Measurements from ENCODE around the gene TBC1D5. TPM values are rescaled to one million over a fixed set of nuclear protein-coding genes. Genes with fewer than 3 reads are reported as not detected.

TBC1D5 gene
- total RNA-seq, 1 donor from 2014 or later: 55.6 TPM

GRCh38 chr3:17349093-17349492 lies 393.3 kb downstream of the TBC1D5 start:
- H3K27ac Mint-ChIP-seq: no peak overlapping the region
- no peak overlapping the region for H3K4me3 Mint-ChIP-seq (ENCODE audit: low read depth)
- peaks cover 13% of the 10 kb centered on the region for H3K4me1 Mint-ChIP-seq (ENCODE audit: low read depth)
- DNase-seq (ENCODE audit: low spot score, unreplicated experiment): no peak
- peaks cover 1% of the 10 kb centered on the region for H3K36me3 Mint-ChIP-seq (ENCODE audit: insufficient read depth)
- H3K27me3 Mint-ChIP-seq: no peaks in the 10 kb centered on the region
- no peaks in the 10 kb centered on the region for H3K9me3 Mint-ChIP-seq (ENCODE audit: low read depth)
- no peak for TF ChIP-seq CTCF (IDR thresholded peaks at IDR 0.05; ENCODE audit: unreplicated experiment)

GRCh38 chr3:17342119-17342518 lies 400.3 kb downstream of the TBC1D5 start:
- peaks cover 14% of the 10 kb centered on the region for H3K4me1 Mint-ChIP-seq (ENCODE audit: low read depth)
- no peaks in the 10 kb centered on the region for H3K27me3 Mint-ChIP-seq
- no peak overlapping the region for H3K27ac Mint-ChIP-seq
- peaks cover 3% of the 10 kb centered on the region for H3K9me3 Mint-ChIP-seq (ENCODE audit: low read depth)
- H3K4me3 Mint-ChIP-seq (ENCODE audit: low read depth): no peak overlapping the region
- peaks cover 2% of the 10 kb centered on the region for H3K36me3 Mint-ChIP-seq (ENCODE audit: insufficient read depth)
- DNase-seq (ENCODE audit: low spot score, unreplicated experiment): no peak
- no peak for TF ChIP-seq CTCF (IDR thresholded peaks at IDR 0.05; ENCODE audit: unreplicated experiment)

GRCh38 chr3:17340693-17341092 lies 401.7 kb downstream of the TBC1D5 start:
- TF ChIP-seq CTCF (IDR thresholded peaks at IDR 0.05; ENCODE audit: unreplicated experiment): no peak
- Mint-ChIP-seq H3K4me1 (ENCODE audit: low read depth) (peaks cover 14% of the 10 kb centered on the region), H3K27ac (no peak overlapping the region), H3K9me3 (ENCODE audit: low read depth) (peaks cover 3% of the 10 kb centered on the region), H3K36me3 (ENCODE audit: insufficient read depth) (peaks cover 5% of the 10 kb centered on the region), H3K27me3 (no peaks in the 10 kb centered on the region), H3K4me3 (ENCODE audit: low read depth) (no peak overlapping the region)
- no peak for DNase-seq (ENCODE audit: low spot score, unreplicated experiment)

- Mint-ChIP-seq H3K4me1 (ENCODE audit: low read depth) (peaks cover 14% of the 10 kb centered on the region), H3K36me3 (ENCODE audit: insufficient read depth) (peaks cover 5% of the 10 kb centered on the region), H3K9me3 (ENCODE audit: low read depth) (peaks cover 3% of the 10 kb centered on the region), H3K27me3 (no peaks in the 10 kb centered on the region), H3K27ac (no peak overlapping the region), H3K4me3 (ENCODE audit: low read depth) (no peak overlapping the region)
- TF ChIP-seq CTCF (IDR thresholded peaks at IDR 0.05; ENCODE audit: unreplicated experiment): no peak
- no peak for DNase-seq (ENCODE audit: low spot score, unreplicated experiment)
Observed at GRCh38 chr3:17340261-17340660, 402.2 kb downstream of the TBC1D5 start.

DNA sequence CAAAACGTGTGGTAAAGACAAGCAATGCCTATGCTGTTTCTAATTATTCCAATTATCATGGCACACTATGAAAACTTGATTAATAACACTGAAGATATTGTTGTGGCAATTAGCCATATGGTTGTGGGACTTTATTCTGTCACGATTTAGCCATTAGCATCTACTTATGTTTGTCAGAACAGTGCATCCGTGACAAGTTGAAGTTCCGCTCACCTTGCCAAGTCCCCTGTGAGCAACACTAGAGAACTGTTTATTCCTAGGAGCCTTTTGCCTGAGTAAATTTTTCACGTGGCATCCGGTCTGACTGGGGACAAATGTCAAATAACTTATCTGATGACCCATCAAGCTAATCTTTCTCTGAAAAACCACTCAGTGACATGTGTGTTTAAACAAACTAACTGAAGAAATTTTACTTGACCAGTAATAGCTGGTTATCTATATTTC lies 403.3 kb downstream of the TBC1D5 start:
- Mint-ChIP-seq H3K4me3 (ENCODE audit: low read depth) (no peak overlapping the region), H3K27ac (no peak overlapping the region), H3K36me3 (ENCODE audit: insufficient read depth) (peaks cover 5% of the 10 kb centered on the region), H3K9me3 (ENCODE audit: low read depth) (peaks cover 3% of the 10 kb centered on the region), H3K4me1 (ENCODE audit: low read depth) (peaks cover 14% of the 10 kb centered on the region), H3K27me3 (no peaks in the 10 kb centered on the region)
- DNase-seq (ENCODE audit: low spot score, unreplicated experiment): no peak
- TF ChIP-seq CTCF (IDR thresholded peaks at IDR 0.05; ENCODE audit: unreplicated experiment): no peak
